ENCODE results near the gene C12orf60.

GRCh38 chr12:14845350-14845750 is 41.9 kb downstream of the C12orf60 start:
- TF ChIP-seq EZH2 (IDR thresholded peaks at IDR 0.05; ENCODE audit: borderline replicate concordance, low read depth, low read length, severe bottlenecking): no peak
- TF ChIP-seq CTCF (IDR thresholded peaks at IDR 0.05; ENCODE audit: borderline replicate concordance, extremely low read depth, low read length, poor library complexity, severe bottlenecking): peak; percentile 95
